ENCODE results near the gene DIS3L2. TPM values are rescaled to one million over a fixed set of nuclear protein-coding genes. Genes with fewer than 3 reads are reported as not detected.

DIS3L2 gene
- total and polyA plus RNA-seq, 8 donors, result 13.0 to 24.0 (median 16.8) TPM

DNA sequence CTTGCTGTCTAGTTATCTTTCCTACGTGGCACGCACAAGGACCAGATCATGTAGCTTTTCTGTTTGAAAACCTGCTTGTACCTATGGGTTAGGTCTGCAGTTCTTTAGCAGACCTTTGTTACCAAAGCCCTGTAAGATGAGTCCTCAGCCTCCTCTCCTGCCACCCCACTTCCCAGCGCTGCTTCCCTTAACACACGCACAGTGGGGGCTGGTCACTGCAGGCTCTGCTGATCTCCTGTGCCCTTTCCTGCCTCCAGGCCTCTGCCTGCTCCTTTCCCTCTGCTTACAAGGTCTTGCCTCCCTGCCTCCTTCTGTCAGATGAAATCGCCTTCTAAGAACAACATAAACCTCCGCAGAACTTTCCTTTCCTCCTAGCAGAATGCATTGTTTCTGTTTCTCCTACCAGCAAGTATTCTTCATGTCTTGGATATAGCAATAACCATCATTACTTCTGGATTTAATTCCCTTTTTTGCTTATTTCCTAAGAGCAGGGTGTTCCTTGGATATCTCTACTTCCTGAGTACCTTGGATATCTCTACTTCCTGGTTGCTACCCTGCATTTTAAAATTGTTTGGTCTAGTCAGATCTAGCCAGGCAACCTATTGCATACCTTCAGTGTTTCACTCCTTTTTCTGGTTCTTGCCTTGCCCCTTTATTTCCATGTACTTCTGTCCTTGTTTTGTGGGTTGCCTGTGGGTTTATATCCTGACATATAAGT lies 257.4 kb downstream of the DIS3L2 start:
- DNase-seq, result no peak

DNA sequence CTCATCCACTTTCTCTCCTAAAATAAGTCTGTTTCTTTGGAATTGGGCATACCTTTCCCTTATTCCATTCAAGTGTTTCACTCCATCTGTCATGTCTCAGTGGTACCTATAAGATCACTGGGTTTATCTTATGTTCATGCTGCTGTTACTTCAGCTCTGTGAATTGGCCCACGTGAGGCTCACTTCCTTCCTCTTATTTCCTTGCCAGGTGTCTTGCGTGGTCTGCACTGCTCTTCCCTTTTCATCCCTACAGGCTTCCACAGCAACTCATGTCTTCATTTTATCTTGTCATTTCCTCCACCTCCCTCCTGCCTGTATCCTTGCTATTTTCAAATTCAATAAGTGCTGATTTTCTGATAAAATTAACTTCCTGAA lies 258.0 kb downstream of the DIS3L2 start:
- no peaks in the 10 kb centered on the region for H3K4me1 ChIP-seq
- H3K4me3 ChIP-seq, result no peak overlapping the region
- ATAC-seq (no peak), DNase-seq (no peak), FAIRE-seq (no peak)
- H3K9me3 ChIP-seq, result no peaks in the 10 kb centered on the region
- intact Hi-C loops (cut with DNase I), result no loop called here
- no peaks in the 10 kb centered on the region for H3K27me3 ChIP-seq
- 79 to 87% methylated on average over 2 of the region's 2 CpGs for WGBS, 2 donors
- TF ChIP-seq, protein P1, sequence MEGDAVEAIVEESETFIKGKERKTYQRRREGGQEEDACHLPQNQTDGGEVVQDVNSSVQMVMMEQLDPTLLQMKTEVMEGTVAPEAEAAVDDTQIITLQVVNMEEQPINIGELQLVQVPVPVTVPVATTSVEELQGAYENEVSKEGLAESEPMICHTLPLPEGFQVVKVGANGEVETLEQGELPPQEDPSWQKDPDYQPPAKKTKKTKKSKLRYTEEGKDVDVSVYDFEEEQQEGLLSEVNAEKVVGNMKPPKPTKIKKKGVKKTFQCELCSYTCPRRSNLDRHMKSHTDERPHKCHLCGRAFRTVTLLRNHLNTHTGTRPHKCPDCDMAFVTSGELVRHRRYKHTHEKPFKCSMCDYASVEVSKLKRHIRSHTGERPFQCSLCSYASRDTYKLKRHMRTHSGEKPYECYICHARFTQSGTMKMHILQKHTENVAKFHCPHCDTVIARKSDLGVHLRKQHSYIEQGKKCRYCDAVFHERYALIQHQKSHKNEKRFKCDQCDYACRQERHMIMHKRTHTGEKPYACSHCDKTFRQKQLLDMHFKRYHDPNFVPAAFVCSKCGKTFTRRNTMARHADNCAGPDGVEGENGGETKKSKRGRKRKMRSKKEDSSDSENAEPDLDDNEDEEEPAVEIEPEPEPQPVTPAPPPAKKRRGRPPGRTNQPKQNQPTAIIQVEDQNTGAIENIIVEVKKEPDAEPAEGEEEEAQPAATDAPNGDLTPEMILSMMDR (IDR thresholded peaks at IDR 0.05), result no peak
- H3K36me3 ChIP-seq, result no peaks in the 10 kb centered on the region
- no peak overlapping the region for H3K27ac ChIP-seq

More for the DNA sequence above, 257.4 kb downstream of the DIS3L2 start:
- Histone ChIP-seq H3K9me3 (no peaks in the 10 kb centered on the region), H3K4me1 (no peaks in the 10 kb centered on the region), H3K4me3 (no peak overlapping the region), H3K27me3 (no peaks in the 10 kb centered on the region), H3K27ac (no peak overlapping the region), H3K36me3 (no peaks in the 10 kb centered on the region)
- intact Hi-C loops (cut with DNase I), result no loop called here
- WGBS, 2 donors, result 93 to 95% methylated on average over 6 of the region's 6 CpGs
- no peak for FAIRE-seq
- ATAC-seq, result no peak
- TF ChIP-seq, protein P1 (IDR thresholded peaks at IDR 0.05), result no peak

DNA sequence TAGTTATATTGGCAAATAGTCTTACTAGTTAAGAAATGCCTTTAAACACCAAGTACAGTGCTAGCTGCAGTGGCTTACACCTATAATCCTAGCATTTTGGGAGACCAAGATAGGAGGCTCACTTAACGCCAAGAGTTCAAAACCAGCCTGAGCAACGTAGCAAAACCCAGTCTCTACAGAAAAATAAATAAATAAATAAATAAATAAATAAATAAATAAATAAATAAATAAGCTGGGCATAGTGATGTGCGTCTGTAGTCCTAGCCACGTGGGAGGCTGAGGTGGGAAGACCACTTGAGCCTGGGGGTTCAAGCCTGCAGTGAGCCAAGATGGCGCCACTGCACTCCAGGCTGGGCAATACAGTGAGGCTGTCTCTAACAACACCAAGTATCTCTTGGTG lies 258.4 kb downstream of the DIS3L2 start:
- H3K4me1 ChIP-seq, result no peaks in the 10 kb centered on the region
- H3K4me3 ChIP-seq, result no peak overlapping the region
- 94 to 95% methylated on average over 5 of the region's 5 CpGs for WGBS, 2 donors
- no peak for FAIRE-seq
- H3K27ac ChIP-seq, result no peak overlapping the region
- no peak for ATAC-seq
- DNase-seq, result no peak
- H3K9me3 ChIP-seq, result no peaks in the 10 kb centered on the region
- H3K36me3 ChIP-seq, result no peaks in the 10 kb centered on the region
- no peaks in the 10 kb centered on the region for H3K27me3 ChIP-seq
- TF ChIP-seq, protein P1 (IDR thresholded peaks at IDR 0.05), result no peak
- intact Hi-C loops (cut with DNase I), result no loop called here

DNA sequence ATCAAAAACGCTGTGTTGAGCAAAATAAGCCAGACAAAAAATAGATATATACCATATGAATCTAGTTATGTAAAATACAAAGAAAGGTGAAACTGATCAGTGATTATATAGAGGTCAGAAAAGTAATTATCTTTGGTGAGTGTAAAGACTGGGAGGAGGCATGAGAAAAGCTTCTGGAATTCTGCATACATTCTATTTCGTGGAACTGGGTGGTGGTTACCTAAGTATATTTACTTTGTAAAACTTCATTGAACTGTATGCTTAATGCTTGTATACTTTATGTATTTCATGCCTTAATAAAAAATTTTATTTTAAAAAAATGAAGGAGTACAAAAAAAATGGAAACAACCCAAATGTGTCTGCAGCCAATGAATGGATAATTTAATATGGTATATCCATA lies 263.9 kb downstream of the DIS3L2 start:
- FAIRE-seq (no peak), ATAC-seq (no peak), DNase-seq (no peak)
- intact Hi-C loops (cut with DNase I), result no loop called here
- H3K4me3 ChIP-seq, result no peak overlapping the region
- peaks cover 0 to 4% (median 0%) of the 10 kb centered on the region in 3 donors for H3K4me1 ChIP-seq
- TF ChIP-seq, protein P1 (IDR thresholded peaks at IDR 0.05), result no peak
- 47 to 49% methylated on average over 2 of the region's 2 CpGs for WGBS, 2 donors
- no peaks in the 10 kb centered on the region for H3K36me3 ChIP-seq
- no peaks in the 10 kb centered on the region for H3K9me3 ChIP-seq
- H3K27ac ChIP-seq, result no peak overlapping the region
- no peaks in the 10 kb centered on the region for H3K27me3 ChIP-seq

DNA sequence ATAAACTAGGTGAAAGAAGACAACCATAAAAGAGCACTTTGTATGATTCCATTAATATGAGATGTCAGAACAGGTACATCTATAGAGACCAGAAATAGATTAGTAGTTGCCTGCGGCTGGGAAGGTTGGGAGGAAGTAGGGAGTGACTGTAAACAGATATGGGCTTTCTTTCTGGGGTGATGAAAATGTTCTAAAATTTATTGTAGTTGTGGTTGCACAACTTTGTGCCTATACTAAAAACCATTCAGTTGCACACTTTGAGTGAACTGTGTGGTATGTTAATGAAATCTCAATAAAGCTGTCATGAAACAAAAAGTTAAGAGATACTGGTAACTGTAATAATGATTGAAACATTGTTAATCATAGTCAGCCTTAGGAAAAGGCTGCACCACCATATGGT lies 264.4 kb downstream of the DIS3L2 start:
- WGBS, 2 donors, result 93 to 96% methylated on average over 1 of the region's 1 CpG
- Histone ChIP-seq H3K36me3 (no peaks in the 10 kb centered on the region), H3K4me3 (no peak overlapping the region), H3K27ac (no peak overlapping the region), H3K27me3 (no peaks in the 10 kb centered on the region), H3K9me3 (no peaks in the 10 kb centered on the region), H3K4me1 (peaks cover 0 to 4% (median 0%) of the 10 kb centered on the region in 3 donors)
- intact Hi-C loops (cut with DNase I), result no loop called here
- FAIRE-seq, result no peak
- TF ChIP-seq, protein P1 (IDR thresholded peaks at IDR 0.05), result no peak
- no peak for DNase-seq
- ATAC-seq, result no peak

All from pancreas (tissue), 10 donors.